CD14-positive monocyte (primary cell): ENCODE data around the gene SETBP1. TPM values are rescaled to one million over a fixed set of nuclear protein-coding genes. Genes with fewer than 3 reads are reported as not detected.

Experiments used
- DNase-seq, 3 donors: peaks; one replicate each; pipeline ENCODE4 v3.0.0-alpha.2; 2011 to 2022
- H2AFZ ChIP-seq: 2 replicates; pipeline ENCODE4 v1.6.0; 2012; ENCODE audit warnings: mild to moderate bottlenecking, low read depth, low read length, inconsistent platforms; ENCODE audit not compliant: insufficient read depth, poor library complexity, severe bottlenecking
- H3K27ac ChIP-seq, 2 donors: 1 replicate in 1 of 2; 2 replicates in 1 of 2; pipeline ENCODE4 v1.5.1; 2012 to 2013; ENCODE audit warnings: low read length in 2 of 2, control low read depth in 1 of 2, inconsistent platforms in 1 of 2, low read depth in 1 of 2, mild to moderate bottlenecking in 1 of 2
- H3K27me3 ChIP-seq, 2 donors: one replicate each; pipeline versions ENCODE4 v1.6.0 to v1.6.1; 2011 to 2013; ENCODE audit warnings: low read length in 2 of 2; ENCODE audit not compliant: control insufficient read depth in 2 of 2, insufficient read depth in 2 of 2
- H3K36me3 ChIP-seq, 2 donors: replicated peaks in 1 of 2; 1 replicate in 1 of 2; 2 replicates in 1 of 2; pipeline versions ENCODE4 v1.5.1 to v1.6.1; 2012 to 2013; ENCODE audit warnings: low read length in 2 of 2, control low read depth in 1 of 2, inconsistent platforms in 1 of 2, mild to moderate bottlenecking in 1 of 2; ENCODE audit not compliant: insufficient read depth in 2 of 2, control insufficient read depth in 1 of 2
- H3K4me1 ChIP-seq, 2 donors: 1 replicate in 1 of 2; 2 replicates in 1 of 2; pipeline versions ENCODE4 v1.5.1 to v1.6.1; 2012 to 2013; ENCODE audit warnings: low read length in 2 of 2, control low read depth in 1 of 2, inconsistent platforms in 1 of 2, mild to moderate bottlenecking in 1 of 2, moderate library complexity in 1 of 2; ENCODE audit not compliant: insufficient read depth in 2 of 2, control insufficient read depth in 1 of 2
- H3K4me2 ChIP-seq: replicated peaks from 2 replicates; pipeline ENCODE3; 2012; ENCODE audit warnings: low read length, moderate library complexity, mild to moderate bottlenecking; ENCODE audit not compliant: poor library complexity, severe bottlenecking; ENCODE audit errors: extremely low read depth
- H3K4me3 ChIP-seq, 3 experiments: fragments of 200-600 bp in 1 of 3; sonication (generic) in 1 of 3; replicated peaks in 1 of 3; 1 replicate in 2 of 3; 2 replicates in 1 of 3; pipeline ENCODE4 v1.5.1; 2011 to 2013; ENCODE audit warnings: low read length in 3 of 3, mild to moderate bottlenecking in 3 of 3, control low read depth in 2 of 3, low read depth in 2 of 3, inconsistent platforms in 1 of 3, moderate library complexity in 1 of 3
- H3K79me2 ChIP-seq: 2 replicates; pipeline ENCODE4 v1.6.0; 2012; ENCODE audit warnings: mild to moderate bottlenecking, control low read depth, inconsistent platforms, low read length, moderate library complexity; ENCODE audit not compliant: insufficient read depth
- H3K9ac ChIP-seq: 2 replicates; pipeline ENCODE4 v1.6.0; 2017; ENCODE audit warnings: low read length, mild to moderate bottlenecking; ENCODE audit not compliant: insufficient read depth, poor library complexity, severe bottlenecking
- H3K9me3 ChIP-seq, 2 donors: replicated peaks in 1 of 2; 1 replicate in 1 of 2; 2 replicates in 1 of 2; pipeline versions ENCODE4 v1.5.1 to v1.6.1; 2012 to 2013; ENCODE audit warnings: low read length in 2 of 2, control low read depth in 1 of 2; ENCODE audit not compliant: control insufficient read depth in 1 of 2, insufficient read depth in 1 of 2
- H4K20me1 ChIP-seq: 2 replicates; pipeline ENCODE4 v1.6.0; 2012; ENCODE audit warnings: mild to moderate bottlenecking, low read length, control low read depth, moderate library complexity; ENCODE audit not compliant: insufficient read depth
- H3K27ac Mint-ChIP-seq, 7 donors: one replicate each; pipeline ENCODE4 v1.8.0; 2020; ENCODE audit warnings: mild to moderate bottlenecking in 7 of 7, mixed read lengths in 7 of 7, moderate library complexity in 6 of 7, inconsistent platforms in 2 of 7
- H3K27me3 Mint-ChIP-seq, 3 donors: one replicate each; pipeline ENCODE4 v1.8.0; 2021 to 2022; ENCODE audit warnings: low read depth in 3 of 3, mild to moderate bottlenecking in 3 of 3, mixed read lengths in 3 of 3, moderate library complexity in 3 of 3, inconsistent platforms in 1 of 3
- H3K36me3 Mint-ChIP-seq, 2 donors: one replicate each; pipeline ENCODE4 v1.8.0; 2020; ENCODE audit warnings: mixed read lengths in 2 of 2, inconsistent platforms in 1 of 2, mild to moderate bottlenecking in 1 of 2
- H3K4me1 Mint-ChIP-seq: one replicate; pipeline ENCODE4 v1.8.0; 2020; ENCODE audit warnings: mild to moderate bottlenecking, mixed read lengths
- H3K4me3 Mint-ChIP-seq, 2 donors: one replicate each; pipeline ENCODE4 v1.8.0; 2020; ENCODE audit warnings: mild to moderate bottlenecking in 2 of 2, mixed read lengths in 2 of 2, moderate library complexity in 1 of 2
- H3K9me3 Mint-ChIP-seq, 7 donors: one replicate each; pipeline ENCODE4 v1.8.0; 2020 to 2022; ENCODE audit warnings: mixed read lengths in 7 of 7, mild to moderate bottlenecking in 6 of 7, moderate library complexity in 6 of 7, inconsistent platforms in 2 of 7
- WGBS: methylation state at CpG from one replicate; pipeline ENCODE4 v1.1.5; 2013; ENCODE audit warnings: missing lambda C conversion rate; ENCODE audit not compliant: insufficient coverage; 5-methylcytosine and 5-hydroxymethylcytosine counted together
- intact Hi-C, 2 donors: fragments of 100-400 bp; cut with micrococcal nuclease; formaldehyde crosslinking; loops; one replicate each; pipeline versions ENCODE4 v1.15.0 to v1.15.1; 2023
- polyA plus RNA-seq, 3 donors: library from polyadenylated mRNA; depleted of rRNA in 1 of 3; unstranded in 2 of 3; stranded (reverse) in 1 of 3; fragments of 300-500 nt in 2 of 3; fragments of >200 nt in 1 of 3; fragmentation: Illumina TruSeq in 2 of 3; gene quantifications; 1 replicate in 2 of 3; 2 replicates in 1 of 3; pipeline ENCODE4 v1.2.3, GENCODE V29; 2012 to 2021
- TF ChIP-seq, protein P1 (sequence below): fragments of 200-600 bp; IDR thresholded peaks from one replicate; pipeline ENCODE4 v1.8.0; 2022; ENCODE audit warnings: antibody characterized with exemption, mild to moderate bottlenecking

SETBP1 gene
- polyA plus RNA-seq, 3 donors, result 0.01 to 1.2 TPM; not detected in 1

DNA sequence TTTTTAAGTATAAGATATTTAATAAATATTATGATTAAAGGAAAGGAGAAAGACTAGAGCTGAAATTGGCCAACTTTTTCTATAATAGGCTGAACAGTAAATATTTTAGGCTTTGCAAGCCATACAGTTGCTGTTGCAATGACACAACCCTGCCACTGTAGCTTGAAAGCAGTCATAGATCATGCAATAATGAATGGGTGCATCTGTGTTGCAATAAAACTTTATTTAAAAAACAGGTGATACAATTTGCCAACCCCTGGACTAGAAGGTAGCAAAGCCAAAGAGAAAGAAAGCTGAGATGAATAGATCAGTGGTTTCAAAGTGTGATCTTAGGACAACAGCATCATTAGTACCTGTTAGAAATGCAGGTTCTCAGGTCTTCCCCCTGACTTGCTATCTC is 219.1 kb downstream of the SETBP1 start:
- DNase-seq, result no peak
- no peak overlapping the region for H2AFZ ChIP-seq
- Mint-ChIP-seq H3K9me3 (peaks cover 0 to 4% (median 0%) of the 10 kb centered on the region in 7 donors), H3K27ac (no peak overlapping the region), H3K4me1 (peaks cover 14% of the 10 kb centered on the region), H3K27me3 (peaks cover 2 to 3% (median 2%) of the 10 kb centered on the region in 3 donors), H3K4me3 (no peak overlapping the region), H3K36me3 (no peaks in the 10 kb centered on the region)
- no peaks in the 10 kb centered on the region for H3K27me3 ChIP-seq
- H3K4me1 ChIP-seq, result peaks cover 4 to 8% of the 10 kb centered on the region in 2 donors
- no peaks in the 10 kb centered on the region for H4K20me1 ChIP-seq
- no peak overlapping the region for H3K9ac ChIP-seq
- no peaks in the 10 kb centered on the region for H3K36me3 ChIP-seq
- H3K4me3 ChIP-seq, result no peak overlapping the region
- TF ChIP-seq, protein P1, sequence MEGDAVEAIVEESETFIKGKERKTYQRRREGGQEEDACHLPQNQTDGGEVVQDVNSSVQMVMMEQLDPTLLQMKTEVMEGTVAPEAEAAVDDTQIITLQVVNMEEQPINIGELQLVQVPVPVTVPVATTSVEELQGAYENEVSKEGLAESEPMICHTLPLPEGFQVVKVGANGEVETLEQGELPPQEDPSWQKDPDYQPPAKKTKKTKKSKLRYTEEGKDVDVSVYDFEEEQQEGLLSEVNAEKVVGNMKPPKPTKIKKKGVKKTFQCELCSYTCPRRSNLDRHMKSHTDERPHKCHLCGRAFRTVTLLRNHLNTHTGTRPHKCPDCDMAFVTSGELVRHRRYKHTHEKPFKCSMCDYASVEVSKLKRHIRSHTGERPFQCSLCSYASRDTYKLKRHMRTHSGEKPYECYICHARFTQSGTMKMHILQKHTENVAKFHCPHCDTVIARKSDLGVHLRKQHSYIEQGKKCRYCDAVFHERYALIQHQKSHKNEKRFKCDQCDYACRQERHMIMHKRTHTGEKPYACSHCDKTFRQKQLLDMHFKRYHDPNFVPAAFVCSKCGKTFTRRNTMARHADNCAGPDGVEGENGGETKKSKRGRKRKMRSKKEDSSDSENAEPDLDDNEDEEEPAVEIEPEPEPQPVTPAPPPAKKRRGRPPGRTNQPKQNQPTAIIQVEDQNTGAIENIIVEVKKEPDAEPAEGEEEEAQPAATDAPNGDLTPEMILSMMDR, result no peak
- no peaks in the 10 kb centered on the region for H3K79me2 ChIP-seq
- H3K4me2 ChIP-seq, result no peak overlapping the region
- peaks cover 0 to 2% of the 10 kb centered on the region in 2 donors for H3K9me3 ChIP-seq
- H3K27ac ChIP-seq, result no peak overlapping the region
- intact Hi-C loops, result loop anchor here in 1 of 2 donors (10.0 kb wide), 1 partner anchor 305 kb away; no protein-coding TSS in a partner anchor

DNA sequence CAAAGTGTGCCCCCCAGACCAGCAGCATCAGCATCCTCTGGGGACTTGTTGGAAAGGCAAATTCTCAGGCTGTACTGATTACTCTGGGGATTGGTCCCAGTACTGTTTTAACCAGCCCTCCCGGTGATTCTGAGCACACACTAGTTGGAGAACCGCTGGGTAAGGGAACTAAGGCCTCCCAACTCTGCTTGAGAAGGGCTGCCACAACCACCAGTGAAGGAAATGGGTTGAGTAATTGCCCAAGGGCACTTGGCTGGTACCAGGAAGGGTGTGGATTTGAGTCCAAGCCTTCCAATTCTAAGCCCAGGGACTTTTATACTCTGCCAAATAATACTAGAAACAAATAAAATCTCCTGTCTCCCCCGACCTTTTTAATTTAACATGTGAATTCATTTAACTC is 219.9 kb downstream of the SETBP1 start:
- no peaks in the 10 kb centered on the region for H3K27me3 ChIP-seq
- no peaks in the 10 kb centered on the region for H3K36me3 Mint-ChIP-seq
- H3K4me1 Mint-ChIP-seq, result peaks cover 12% of the 10 kb centered on the region
- intact Hi-C loops, result loop anchor here in 1 of 2 donors (10.0 kb wide), 1 partner anchor 304 kb away; no protein-coding TSS in a partner anchor
- no peak overlapping the region for H2AFZ ChIP-seq
- no peaks in the 10 kb centered on the region for H3K79me2 ChIP-seq
- 40% methylated on average over 1 of the region's 3 CpGs for WGBS
- no peak overlapping the region for H3K4me3 Mint-ChIP-seq
- no peaks in the 10 kb centered on the region for H4K20me1 ChIP-seq
- H3K9ac ChIP-seq, result no peak overlapping the region
- no peak overlapping the region for H3K27ac Mint-ChIP-seq
- H3K36me3 ChIP-seq, result no peaks in the 10 kb centered on the region
- peaks cover 4 to 8% of the 10 kb centered on the region in 2 donors for H3K4me1 ChIP-seq
- H3K27ac ChIP-seq, result no peak overlapping the region
- DNase-seq, result no peak
- H3K4me3 ChIP-seq, result no peak overlapping the region
- no peak overlapping the region for H3K4me2 ChIP-seq
- TF ChIP-seq, protein P1, result no peak
- H3K27me3 Mint-ChIP-seq, result peaks cover 2 to 3% (median 2%) of the 10 kb centered on the region in 3 donors
- H3K9me3 Mint-ChIP-seq, result peaks cover 0 to 6% (median 0%) of the 10 kb centered on the region in 7 donors
- H3K9me3 ChIP-seq, result peaks cover 0 to 2% of the 10 kb centered on the region in 2 donors
